GM12878 (cell line): ENCODE results near the gene HLA-A. TPM values are rescaled to one million over a fixed set of nuclear protein-coding genes. Genes with fewer than 3 reads are reported as not detected.

Experiments used
- ATAC-seq: fragments of 200-7000 bp; cut with Tn5 transposase; 3 replicates; pipeline ENCODE4 v1.9.1; 2020; ENCODE audit warnings: mild to moderate bottlenecking, moderate library complexity
- BruUV-seq: library from RNA; stranded (reverse); fragments of 400-500 nt; replicated peaks from 2 replicates; lab custom pipeline; 2021; lab: Mats Ljungman, UMichigan
- CTCF ChIA-PET: fragments of 300-600 bp; sonication (Branson Sonifier 250); formaldehyde crosslinking; extraction: SDS; loops from one replicate; lab custom pipeline; 2021; ENCODE audit warnings: inconsistent platforms; lab: Yijun Ruan, JAX
- POLR2A ChIA-PET: fragments of 350-600 bp; formaldehyde crosslinking; extraction: SDS; loops from one replicate; lab custom pipeline; 2021; ENCODE audit warnings: inconsistent platforms; lab: Charles Lee
- RAD21 ChIA-PET: fragments of 300-600 bp; sonication (Branson Sonifier 250); formaldehyde crosslinking; loops from one replicate; lab custom pipeline; 2023; ENCODE audit warnings: antibody characterized with exemption; ENCODE audit not compliant: unreplicated experiment; lab: Charles Lee
- SMC1A ChIA-PET: fragments of 300-600 bp; sonication (Branson Sonifier 250); formaldehyde crosslinking; loops from one replicate; lab custom pipeline; 2023; ENCODE audit not compliant: unreplicated experiment, uncharacterized antibody; lab: Charles Lee
- DNase-seq: peaks from one replicate; pipeline ENCODE4 v3.0.0-alpha.2; 2011; ENCODE audit warnings: low read depth, low spot score
- FAIRE-seq: peaks from 3 replicates; lab custom pipeline; 2011; peaks lifted over from hg19 to GRCh38; lab: Jason Lieb, UNC
- H2AFZ ChIP-seq: 2 replicates; pipeline ENCODE4 v1.6.0; 2011; ENCODE audit warnings: low read depth, low read length, control low read depth; ENCODE audit not compliant: control insufficient read depth
- H3K27ac ChIP-seq: 2 replicates; pipeline ENCODE4 v1.5.1; 2011; ENCODE audit warnings: control low read depth; ENCODE audit not compliant: control insufficient read depth, insufficient read depth
- H3K27me3 ChIP-seq, 2 experiments: replicated peaks in 1 of 2; 2 replicates each; pipeline versions ENCODE4 v1.6.0 to v1.6.1; 2011; ENCODE audit warnings: low read length in 1 of 2; ENCODE audit not compliant: control insufficient read depth in 2 of 2, insufficient read depth in 2 of 2
- H3K36me3 ChIP-seq, 2 experiments: 2 replicates each; pipeline ENCODE4 v1.5.1; 2011; ENCODE audit warnings: low read length in 1 of 2; ENCODE audit not compliant: control insufficient read depth in 2 of 2, insufficient read depth in 2 of 2
- H3K4me1 ChIP-seq: 2 replicates; pipeline ENCODE4 v1.6.1; 2011; ENCODE audit warnings: mild to moderate bottlenecking, low read length, moderate library complexity, mixed read lengths; ENCODE audit not compliant: control insufficient read depth, insufficient read depth
- H3K4me2 ChIP-seq: 2 replicates; pipeline ENCODE4 v1.6.0; 2011; ENCODE audit warnings: control low read depth; ENCODE audit not compliant: control insufficient read depth, insufficient read depth
- H3K4me3 ChIP-seq: fragments of 200-600 bp; sonication (generic); 2 replicates; pipeline ENCODE4 v1.5.1; 2016
- H3K79me2 ChIP-seq: 2 replicates; pipeline ENCODE4 v1.6.0; 2011; ENCODE audit warnings: low read length; ENCODE audit not compliant: control insufficient read depth, insufficient read depth
- H3K9ac ChIP-seq: 2 replicates; pipeline ENCODE4 v1.8.0; 2011; ENCODE audit warnings: low read length, control low read depth, mixed read lengths; ENCODE audit not compliant: control insufficient read depth, insufficient read depth
- H3K9me3 ChIP-seq: replicated peaks from 3 replicates; pipeline ENCODE4 v1.5.1; 2011; ENCODE audit warnings: mild to moderate bottlenecking, low read length; ENCODE audit not compliant: control insufficient read depth, insufficient read depth
- H4K20me1 ChIP-seq: 2 replicates; pipeline ENCODE4 v1.6.0; 2011; ENCODE audit not compliant: control insufficient read depth, insufficient read depth
- HSF1 ChIP-seq: fragments of 150-350 bp; IDR thresholded peaks from 2 replicates; pipeline ENCODE4 v1.6.1; 2014; ENCODE audit warnings: mild to moderate bottlenecking, low read depth, low read length
- MLLT1 ChIP-seq: fragments of 450-650 bp; IDR thresholded peaks from 2 replicates; pipeline ENCODE4 v1.6.1; 2016; ENCODE audit warnings: mild to moderate bottlenecking
- PAX8 ChIP-seq: fragments of 450-650 bp; IDR thresholded peaks from 2 replicates; pipeline ENCODE4 v1.6.1; 2017; ENCODE audit warnings: mild to moderate bottlenecking, moderate library complexity
- POLR2A ChIP-seq: IDR thresholded peaks from 2 replicates; pipeline ENCODE4 v1.6.1; 2011; ENCODE audit warnings: low read depth, mild to moderate bottlenecking, low read length
- RAD51 ChIP-seq: fragments of 450-650 bp; IDR thresholded peaks from 2 replicates; pipeline ENCODE4 v1.6.1; 2016; ENCODE audit warnings: moderate library complexity, mild to moderate bottlenecking, inconsistent platforms
- ZBTB33 ChIP-seq: fragments of 450-650 bp; IDR thresholded peaks from 2 replicates; pipeline ENCODE4 v1.6.1; 2017; ENCODE audit warnings: mild to moderate bottlenecking
- ZNF24 ChIP-seq: fragments of 450-650 bp; IDR thresholded peaks from 2 replicates; pipeline ENCODE4 v1.6.1; 2017; ENCODE audit warnings: antibody characterized with exemption, mild to moderate bottlenecking
- in situ Hi-C: fragments of 300-500 bp; cut with MboI; formaldehyde crosslinking; loops from 9 replicates; pipeline ENCODE4 v1.14.3; 2018; ENCODE audit warnings: mixed read lengths
- intact Hi-C: fragments of 100-400 bp; cut with micrococcal nuclease; formaldehyde crosslinking; loops from one replicate; pipeline ENCODE4 v1.14.2; 2022; ENCODE audit not compliant: unreplicated experiment
- polyA plus RNA-seq, 11 experiments: library from polyadenylated mRNA; depleted of rRNA in 4 of 11; unstranded in 6 of 11; stranded (reverse) in 5 of 11; fragments of >200 nt; fragmentation: Nextera tagmentation in 4 of 11; fragmentation: Illumina TruSeq in 1 of 11; extraction: Ambion mirVana in 4 of 11; extraction: Trizol in 1 of 11; gene quantifications; 1 replicate in 1 of 11; 2 replicates in 10 of 11; pipeline versions ENCODE4 v1.2.1 to v1.2.3, GENCODE V29; 2011 to 2016; ENCODE audit warnings: inconsistent platforms in 2 of 11, missing spikeins in 2 of 11, low read depth in 1 of 11
- total RNA-seq, 4 experiments: library from RNA; depleted of rRNA in 3 of 4; stranded (reverse); fragments of >200 nt in 3 of 4; fragmentation: Illumina TruSeq in 1 of 4; extraction: Trizol in 1 of 4; gene quantifications; 2 replicates each; pipeline versions ENCODE4 v1.2.1 to v1.2.3, GENCODE V29; 2013 to 2021

Gene HLA-A
- total and polyA plus RNA-seq, 10 of the 15 experiments (the other 5 are each of a cell fraction or from before 2014, with no cell fraction given) = 129 to 1,155 (median 749) TPM

GRCh38 chr6:29982097-29982496 lies 39.8 kb downstream of the HLA-A start:
- ChIA-PET RAD21 (no interaction called here), POLR2A (interaction anchor here (0.6 kb wide), 1 partner anchor 1757 kb away, joined by 4 read pairs; no protein-coding TSS in a partner anchor), SMC1A (no interaction called here), CTCF (no interaction called here)
- ATAC-seq = no peak
- BruUV-seq = no TSS peak
- no peak overlapping the region for H3K4me3 ChIP-seq
- FAIRE-seq = no peak
- no peaks in the 10 kb centered on the region for H3K36me3 ChIP-seq
- H3K9ac ChIP-seq = no peak overlapping the region
- peaks cover under 1 to 11% of the 10 kb centered on the region in 2 experiments for H3K27me3 ChIP-seq
- H3K9me3 ChIP-seq = no peaks in the 10 kb centered on the region; the same call in 2 of the 3 replicates
- no peak overlapping the region for H3K27ac ChIP-seq
- in situ Hi-C loops = no loop called here
- H3K4me2 ChIP-seq = no peak overlapping the region
- DNase-seq = no peak
- no peaks in the 10 kb centered on the region for H3K4me1 ChIP-seq
- intact Hi-C loops = no loop called here
- no peak for TF ChIP-seq RAD51
- no peak for TF ChIP-seq MLLT1
- TF ChIP-seq ZNF24 = no peak
- TF ChIP-seq PAX8 = no peak
- TF ChIP-seq POLR2A = no peak
- TF ChIP-seq ZBTB33 = no peak
- TF ChIP-seq HSF1 = no peak
- H2AFZ ChIP-seq = no peak overlapping the region
- H4K20me1 ChIP-seq = no peaks in the 10 kb centered on the region
- H3K79me2 ChIP-seq = no peaks in the 10 kb centered on the region
